HepG2 (cell line): Measurements from ENCODE around the gene LUZP1. TPM values are rescaled to one million over a fixed set of nuclear protein-coding genes. Genes with fewer than 3 reads are reported as not detected.

Source experiments
- ATAC-seq: fragments of 200-7000 bp; cut with Tn5 transposase; 3 replicates; pipeline ENCODE4 v1.9.1; 2020; ENCODE audit warnings: mild to moderate bottlenecking, moderate library complexity
- BruUV-seq: library from RNA; stranded (reverse); fragments of 400-500 nt; replicated peaks from 2 replicates; lab custom pipeline; 2021; lab: Mats Ljungman, UMichigan
- CTCF ChIA-PET: fragments of 300-600 bp; formaldehyde crosslinking; extraction: SDS; loops from one replicate; lab custom pipeline; 2021; ENCODE audit warnings: low total read pairs, inconsistent platforms, low intra/inter-chr PET ratio; lab: Yijun Ruan, JAX
- POLR2A ChIA-PET: fragments of 350-600 bp; sonication (Branson Sonifier 250); formaldehyde crosslinking; loops from one replicate; lab custom pipeline; 2020; ENCODE audit warnings: antibody characterized with exemption, inconsistent platforms; lab: Yijun Ruan, JAX
- DNase-seq: peaks from one replicate; pipeline ENCODE4 v3.0.0-alpha.2; 2015; ENCODE audit warnings: low spot score
- FAIRE-seq: peaks from 3 replicates; lab custom pipeline; 2011; peaks lifted over from hg19 to GRCh38; lab: Jason Lieb, UNC
- H2AFZ ChIP-seq: one replicate; pipeline ENCODE4 v1.6.1; 2011; ENCODE audit warnings: low read length, inconsistent platforms
- H3K27ac ChIP-seq: fragments of 300-600 bp; 3 replicates; pipeline ENCODE4 v1.8.0; 2011; ENCODE audit warnings: mixed run types, mild to moderate bottlenecking, mixed read lengths, low read length, inconsistent platforms; ENCODE audit not compliant: insufficient read depth; ENCODE audit errors: extremely low read length
- H3K27me3 ChIP-seq, 2 experiments: fragments of 200-600 bp in 1 of 2; 2 replicates in 1 of 2; 3 replicates in 1 of 2; pipeline versions ENCODE4 v1.6.0 to v1.8.0; 2011; ENCODE audit warnings: low read length in 2 of 2, mild to moderate bottlenecking in 2 of 2, moderate library complexity in 2 of 2, inconsistent platforms in 1 of 2; ENCODE audit not compliant: insufficient read depth in 2 of 2, control insufficient read depth in 1 of 2
- H3K36me3 ChIP-seq, 2 experiments: fragments of 200-600 bp in 1 of 2; replicated peaks in 1 of 2; 2 replicates in 1 of 2; 3 replicates in 1 of 2; pipeline versions ENCODE4 v1.5.1 to v1.8.0; 2011; ENCODE audit warnings: low read length in 2 of 2, inconsistent platforms in 1 of 2; ENCODE audit not compliant: insufficient read depth in 2 of 2, control insufficient read depth in 1 of 2
- H3K4me1 ChIP-seq: 2 replicates; pipeline ENCODE4 v1.5.1; 2012; ENCODE audit warnings: low read length, inconsistent platforms; ENCODE audit not compliant: insufficient read depth
- H3K4me2 ChIP-seq: 2 replicates; pipeline ENCODE4 v1.6.0; 2011; ENCODE audit warnings: low read depth, low read length, inconsistent platforms
- H3K4me3 ChIP-seq, 3 experiments: fragments of 200-600 bp in 1 of 3; sonication (generic), shearing (Covaris generic) in 1 of 3; replicated peaks in 1 of 3; 2 replicates each; pipeline ENCODE4 v1.5.1; 2011 to 2016; ENCODE audit warnings: low read length in 3 of 3, inconsistent platforms in 2 of 3, low read depth in 2 of 3, mild to moderate bottlenecking in 2 of 3, control low read depth in 1 of 3, mixed read lengths in 1 of 3; ENCODE audit not compliant: insufficient read depth in 1 of 3
- H3K79me2 ChIP-seq: one replicate; pipeline ENCODE4 v1.6.1; 2011; ENCODE audit warnings: low read length, inconsistent platforms; ENCODE audit not compliant: insufficient read depth
- H3K9ac ChIP-seq: 2 replicates; pipeline ENCODE4 v1.6.0; 2011; ENCODE audit warnings: mild to moderate bottlenecking, low read depth, low read length, inconsistent platforms; ENCODE audit not compliant: insufficient read depth
- H3K9me3 ChIP-seq: 2 replicates; pipeline ENCODE4 v1.5.1; 2012; ENCODE audit warnings: mild to moderate bottlenecking, low read length
- H4K20me1 ChIP-seq: 2 replicates; pipeline ENCODE4 v1.6.0; 2011; ENCODE audit warnings: inconsistent platforms, mild to moderate bottlenecking, low read length, moderate library complexity; ENCODE audit not compliant: insufficient read depth
- AGO2 ChIP-seq: fragments of 200-400 bp; formaldehyde crosslinking; optimal IDR thresholded peaks from 2 replicates; pipeline ENCODE3; 2017; ENCODE audit warnings: mild to moderate bottlenecking, low read depth, low read length, moderate library complexity
- NFYB ChIP-seq: sonication (generic); formaldehyde crosslinking; IDR thresholded peaks from 2 replicates; pipeline ENCODE4 v1.4.0; 2020; ENCODE audit warnings: missing genetic modification reagents
- ZFX ChIP-seq: sonication (generic); formaldehyde crosslinking; IDR thresholded peaks from 2 replicates; pipeline ENCODE4 v1.4.0; 2020; ENCODE audit warnings: mild to moderate bottlenecking, low read depth, missing genetic modification reagents, moderate library complexity
- ZNF784 ChIP-seq: sonication (generic); formaldehyde crosslinking; IDR thresholded peaks from 2 replicates; pipeline ENCODE4 v1.5.1; 2020; ENCODE audit warnings: missing genetic modification reagents, mild to moderate bottlenecking, borderline replicate concordance
- ZSCAN9 ChIP-seq: IDR thresholded peaks from 2 replicates; pipeline ENCODE4 v1.6.1; 2016; ENCODE audit warnings: borderline replicate concordance
- in situ Hi-C: cut with HindIII; loops from 2 replicates; pipeline ENCODE4 v1.10.0; 2017; ENCODE audit warnings: low pct_unique_long_range_greater_than_20kb; ENCODE audit not compliant: extremely low pct_ligation_motif_present
- intact Hi-C: fragments of 100-400 bp; cut with micrococcal nuclease; formaldehyde crosslinking; loops from one replicate; pipeline ENCODE4 v1.10.0; 2022; ENCODE audit not compliant: unreplicated experiment
- polyA plus RNA-seq, 8 experiments: library from polyadenylated mRNA; depleted of rRNA in 3 of 8; stranded (reverse) in 7 of 8; unstranded in 1 of 8; fragments of >200 nt; fragmentation: Illumina TruSeq in 4 of 8; extraction: Trizol in 4 of 8; gene quantifications; 2 replicates each; pipeline versions ENCODE4 v1.2.1 to v1.2.3, GENCODE V29; 2011 to 2016; ENCODE audit warnings: low read depth in 4 of 8, missing spikeins in 1 of 8, mixed read lengths in 1 of 8; ENCODE audit not compliant: insufficient read depth in 1 of 8
- total RNA-seq, 5 experiments: library from RNA; depleted of rRNA; stranded (reverse); fragments of >200 nt; fragmentation: Illumina TruSeq; extraction: Trizol; gene quantifications; 2 replicates each; pipeline ENCODE4 v1.2.3, GENCODE V29; 2016; ENCODE audit warnings: low read depth in 1 of 5

The LUZP1 gene
- total and polyA plus RNA-seq, 2 of the 13 experiments (the other 11 are each of a cell fraction or from before 2014, with no cell fraction given) = 6.9 to 12.7 TPM

DNA sequence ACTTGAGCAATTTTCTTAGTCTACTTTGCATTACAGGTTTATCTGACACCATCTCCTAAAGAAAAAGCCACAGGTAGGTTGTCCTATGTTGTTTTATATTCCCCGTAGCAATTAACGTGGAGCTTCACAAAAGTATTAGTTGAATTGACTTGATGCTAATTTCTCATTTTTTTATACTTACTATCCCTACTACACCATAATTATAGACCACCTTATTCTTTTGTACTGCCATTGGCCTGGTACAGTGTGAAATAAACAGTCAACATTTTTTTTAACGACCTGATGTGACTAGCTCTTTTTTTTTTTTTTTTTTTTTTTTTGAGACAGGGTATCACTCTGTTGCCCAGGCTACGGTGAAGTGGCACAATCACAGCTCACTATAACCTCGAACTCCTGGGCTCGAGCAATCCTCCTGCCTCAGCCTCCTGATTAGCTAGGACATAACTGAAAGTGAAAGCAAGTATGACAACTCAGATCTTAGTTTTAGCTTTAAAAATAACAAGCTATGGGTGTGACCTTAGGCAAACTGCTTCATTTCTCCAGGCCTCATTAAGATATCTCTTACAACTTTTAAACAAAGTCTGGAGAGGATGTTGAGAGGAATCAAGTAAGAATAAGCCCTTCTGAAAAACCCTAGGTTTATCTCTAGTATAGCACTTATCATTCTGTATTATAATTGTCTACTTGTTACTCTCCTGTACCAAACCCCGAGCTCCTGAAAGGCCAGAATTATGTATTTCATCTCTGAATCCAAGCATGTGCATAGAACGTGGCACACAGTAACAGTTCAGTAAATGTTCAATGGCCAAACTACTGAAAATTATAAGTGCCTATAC is 49.5 kb downstream of the LUZP1 start (continued):
- TF ChIP-seq ZNF784 (no peak), AGO2 (no peak), ZFX (CRISPR knock-in tag) (no peak)

- no peak overlapping the region for H2AFZ ChIP-seq
- no TSS peak for BruUV-seq
- no peaks in the 10 kb centered on the region for H3K9me3 ChIP-seq
- H3K27me3 ChIP-seq = no peaks in the 10 kb centered on the region
- H3K36me3 ChIP-seq = no peaks in the 10 kb centered on the region
- DNase-seq (no peak), ATAC-seq (no peak), FAIRE-seq (no peak)
- ChIA-PET CTCF (no interaction called here), POLR2A (no interaction called here)
- in situ Hi-C loops = no loop called here
- H3K27ac ChIP-seq = no peak overlapping the region
- peaks cover 70% of the 10 kb centered on the region for H3K79me2 ChIP-seq
- no peak overlapping the region for H3K4me3 ChIP-seq
- H3K4me1 ChIP-seq = peaks cover 72% of the 10 kb centered on the region
- no peak overlapping the region for H3K4me2 ChIP-seq
- H3K9ac ChIP-seq = no peak overlapping the region
- H4K20me1 ChIP-seq = peaks cover 7% of the 10 kb centered on the region
- TF ChIP-seq NFYB (no peak), ZSCAN9 (CRISPR knock-in tag) (no peak)
- intact Hi-C loops = no loop called here
These were observed 50.2 kb downstream of the LUZP1 start for GRCh38 chr1:23118407-23118806.
